AG04449 (cell line): ENCODE data around the gene RNF112.

Experiments
- CTCF ChIA-PET: fragments of 350-600 bp; formaldehyde crosslinking; extraction: SDS; loops from one replicate; lab custom pipeline; 2021; ENCODE audit warnings: antibody characterized with exemption; lab: Yijun Ruan, JAX
- POLR2A ChIA-PET: fragments of 400-600, 350-600 bp; formaldehyde crosslinking; extraction: SDS; loops from one replicate; lab custom pipeline; 2020; ENCODE audit warnings: antibody characterized with exemption, inconsistent platforms; lab: Yijun Ruan, JAX
- DNase-seq: peaks from one replicate; pipeline ENCODE4 v3.0.0-alpha.2; 2010; ENCODE audit warnings: low read depth, low spot score
- H3K4me3 ChIP-seq: 2 replicates; pipeline ENCODE4 v1.5.1; 2011; ENCODE audit warnings: low read depth, mild to moderate bottlenecking, control low read depth, low read length
- TF ChIP-seq, protein P1 (sequence below): IDR thresholded peaks from one replicate; pipeline ENCODE4 v1.5.1; 2011; ENCODE audit warnings: mild to moderate bottlenecking, moderate library complexity, low read length, control low read depth, inconsistent platforms; ENCODE audit not compliant: insufficient read depth; ENCODE audit errors: missing control alignments

Gene RNF112

DNA sequence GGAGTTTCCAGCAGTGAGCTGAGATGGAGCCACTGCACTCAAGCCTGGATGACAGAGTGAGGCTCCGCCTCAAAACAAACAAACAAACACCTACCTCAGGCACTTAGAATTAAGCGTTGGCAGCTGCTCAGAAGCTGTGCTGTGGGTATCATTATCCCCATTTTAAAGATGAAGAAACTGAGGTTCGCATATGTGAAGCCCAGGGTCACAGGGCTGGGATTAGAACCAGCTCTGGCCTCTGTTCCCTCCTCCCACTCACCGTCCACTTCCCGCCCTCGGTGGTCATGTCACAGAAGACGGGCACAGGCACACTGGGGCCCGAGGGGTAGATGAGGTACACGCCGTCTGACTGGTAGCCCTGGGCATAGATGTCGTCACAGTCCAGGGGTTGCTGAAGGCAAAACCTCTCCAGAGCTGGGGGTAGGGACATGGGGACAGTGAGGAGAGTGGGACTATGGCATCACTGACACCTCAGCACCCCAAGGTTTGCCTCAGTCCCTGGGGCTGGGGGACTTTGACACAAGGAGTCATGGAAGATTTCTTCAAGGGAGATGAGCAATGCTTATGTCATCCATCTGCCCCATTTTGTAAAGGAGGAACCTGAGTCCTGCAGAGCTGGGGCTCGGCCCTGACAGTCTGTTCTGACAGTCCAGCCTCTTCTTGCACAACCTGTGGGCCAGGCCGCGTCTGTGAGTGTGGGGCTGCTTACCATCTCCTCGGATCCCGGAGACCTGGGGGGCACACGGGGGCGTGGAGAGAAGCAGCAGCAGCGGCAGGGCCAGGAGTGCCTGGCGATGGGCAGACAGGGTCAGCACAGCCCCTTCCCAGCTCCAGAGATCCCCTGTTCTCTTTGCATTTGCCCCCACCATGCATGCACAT, 24.7 kb upstream of the RNF112 start:
- POLR2A ChIA-PET = interaction anchor here (0.6 to 4.1 kb wide), 5 partner anchors 8 to 24 kb away, joined by 3 to 39 read pairs (median 3); partner anchors contain the start of genes B9D1 and MAPK7
- H3K4me3 ChIP-seq = peak overlapping the region; percentile 68

DNA sequence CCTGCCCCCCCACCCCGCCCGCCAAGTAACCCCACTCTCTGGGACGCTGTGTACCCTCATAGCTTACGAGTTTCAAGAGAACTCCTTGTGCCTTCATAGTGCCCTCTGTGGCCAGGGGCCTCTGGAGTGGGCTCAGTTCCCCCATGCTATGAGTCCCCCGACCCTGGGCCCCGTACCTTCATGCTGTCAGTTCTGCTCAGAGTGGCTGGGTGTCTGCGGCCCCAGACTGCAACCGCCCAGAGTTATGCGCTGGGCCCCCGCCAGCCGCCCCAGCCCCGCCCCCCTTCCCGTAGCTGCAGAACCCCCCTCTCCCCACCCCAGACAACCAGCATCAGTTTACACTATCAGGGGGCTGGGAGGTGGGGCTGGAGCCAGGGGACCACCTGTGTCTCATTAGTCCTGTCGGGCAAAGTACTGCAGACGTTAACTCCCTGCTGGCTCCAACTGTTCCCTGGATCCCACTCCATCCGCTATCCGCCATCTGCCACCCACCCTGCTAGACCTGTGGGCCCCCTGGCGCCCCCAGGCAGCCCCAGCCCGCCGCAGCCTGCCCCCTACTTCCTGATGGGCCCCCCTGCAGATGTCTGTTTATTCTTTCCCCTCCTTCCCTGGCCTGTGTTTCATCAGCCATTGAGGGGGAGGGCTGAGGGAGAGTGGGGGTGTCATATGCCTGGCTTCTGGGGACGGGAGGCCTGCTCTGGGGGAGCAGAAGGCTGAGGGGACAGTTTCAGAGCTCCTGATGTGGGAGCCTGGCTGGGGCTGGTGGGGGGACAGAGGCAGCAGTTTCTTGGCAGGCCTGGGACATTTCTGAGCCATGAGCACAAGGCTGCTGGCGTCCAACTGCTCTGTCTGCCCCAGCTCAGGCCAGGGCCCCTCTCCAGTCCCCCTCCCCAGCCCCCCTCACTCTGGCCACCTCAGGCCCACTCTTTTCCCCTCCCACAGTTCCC, 23.8 kb upstream of the RNF112 start, which contains the start of gene MFAP4:
MFAP4 (minus strand) TSS at position 217 of the 947 bp plus-strand sequence; CDS start at position 182, 35 bp downstream.
- ChIA-PET CTCF (interaction anchor here (1.3 to 4.2 kb wide), 3 partner anchors 9 to 61 kb away, joined by 4 to 28 read pairs (median 16); partner anchors contain the start of genes B9D1 and MAPK7), POLR2A (interaction anchor here (0.6 to 4.1 kb wide), 5 partner anchors 9 to 25 kb away, joined by 3 to 39 read pairs (median 3); partner anchors contain the start of genes B9D1 and MAPK7)
- DNase-seq = peak; percentile 65
- TF ChIP-seq, protein P1, sequence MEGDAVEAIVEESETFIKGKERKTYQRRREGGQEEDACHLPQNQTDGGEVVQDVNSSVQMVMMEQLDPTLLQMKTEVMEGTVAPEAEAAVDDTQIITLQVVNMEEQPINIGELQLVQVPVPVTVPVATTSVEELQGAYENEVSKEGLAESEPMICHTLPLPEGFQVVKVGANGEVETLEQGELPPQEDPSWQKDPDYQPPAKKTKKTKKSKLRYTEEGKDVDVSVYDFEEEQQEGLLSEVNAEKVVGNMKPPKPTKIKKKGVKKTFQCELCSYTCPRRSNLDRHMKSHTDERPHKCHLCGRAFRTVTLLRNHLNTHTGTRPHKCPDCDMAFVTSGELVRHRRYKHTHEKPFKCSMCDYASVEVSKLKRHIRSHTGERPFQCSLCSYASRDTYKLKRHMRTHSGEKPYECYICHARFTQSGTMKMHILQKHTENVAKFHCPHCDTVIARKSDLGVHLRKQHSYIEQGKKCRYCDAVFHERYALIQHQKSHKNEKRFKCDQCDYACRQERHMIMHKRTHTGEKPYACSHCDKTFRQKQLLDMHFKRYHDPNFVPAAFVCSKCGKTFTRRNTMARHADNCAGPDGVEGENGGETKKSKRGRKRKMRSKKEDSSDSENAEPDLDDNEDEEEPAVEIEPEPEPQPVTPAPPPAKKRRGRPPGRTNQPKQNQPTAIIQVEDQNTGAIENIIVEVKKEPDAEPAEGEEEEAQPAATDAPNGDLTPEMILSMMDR = no peak
- peak within 1 kb of the TSS; percentile 68 for H3K4me3 ChIP-seq

More for the DNA sequence above, 24.7 kb upstream of the RNF112 start:
- no peak for DNase-seq
- TF ChIP-seq, protein P1 = no peak
- CTCF ChIA-PET = interaction anchor here (1.3 to 4.2 kb wide), 3 partner anchors 8 to 62 kb away, joined by 4 to 28 read pairs (median 16); partner anchors contain the start of genes B9D1 and MAPK7

DNA sequence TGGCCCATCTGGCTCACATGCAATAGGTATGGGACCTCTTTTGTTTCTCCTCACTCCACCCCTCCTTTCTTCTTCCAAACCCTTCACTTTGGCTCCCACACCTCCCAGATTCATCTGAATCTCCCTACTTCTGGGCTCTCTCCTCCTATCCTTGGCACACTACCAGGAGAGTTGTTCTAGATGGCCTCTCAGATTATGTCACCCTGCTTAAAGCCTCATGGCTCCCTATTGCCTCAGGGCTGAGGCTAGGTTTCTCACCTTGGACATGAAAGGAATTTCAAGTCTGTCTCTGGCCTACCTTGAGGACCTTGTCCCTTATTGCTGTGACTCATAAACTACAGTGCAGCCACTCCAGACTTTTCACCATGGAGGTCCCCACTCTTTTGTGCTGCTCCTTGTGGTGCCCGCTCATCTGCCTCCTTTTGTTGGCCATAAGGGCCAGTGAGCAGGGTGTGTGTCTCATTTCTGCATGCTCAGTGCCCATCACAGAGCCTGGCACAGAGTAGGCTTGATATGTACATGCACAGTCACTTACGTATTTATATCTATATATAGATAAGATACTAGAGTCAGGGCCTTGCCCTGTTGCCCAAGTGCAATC, 23.0 kb upstream of the RNF112 start:
- no peak for DNase-seq
- ChIA-PET CTCF (interaction anchor here (1.5 to 4.2 kb wide), 5 partner anchors 12 to 125 kb away, joined by 3 to 28 read pairs (median 8); partner anchors contain the start of gene B9D1), POLR2A (interaction anchor here (0.8 to 4.1 kb wide), 3 partner anchors 10 to 67 kb away, joined by 3 to 39 read pairs (median 8); partner anchors contain the start of gene MAPK7)
- H3K4me3 ChIP-seq = no peak overlapping the region
- TF ChIP-seq, protein P1 = no peak

DNA sequence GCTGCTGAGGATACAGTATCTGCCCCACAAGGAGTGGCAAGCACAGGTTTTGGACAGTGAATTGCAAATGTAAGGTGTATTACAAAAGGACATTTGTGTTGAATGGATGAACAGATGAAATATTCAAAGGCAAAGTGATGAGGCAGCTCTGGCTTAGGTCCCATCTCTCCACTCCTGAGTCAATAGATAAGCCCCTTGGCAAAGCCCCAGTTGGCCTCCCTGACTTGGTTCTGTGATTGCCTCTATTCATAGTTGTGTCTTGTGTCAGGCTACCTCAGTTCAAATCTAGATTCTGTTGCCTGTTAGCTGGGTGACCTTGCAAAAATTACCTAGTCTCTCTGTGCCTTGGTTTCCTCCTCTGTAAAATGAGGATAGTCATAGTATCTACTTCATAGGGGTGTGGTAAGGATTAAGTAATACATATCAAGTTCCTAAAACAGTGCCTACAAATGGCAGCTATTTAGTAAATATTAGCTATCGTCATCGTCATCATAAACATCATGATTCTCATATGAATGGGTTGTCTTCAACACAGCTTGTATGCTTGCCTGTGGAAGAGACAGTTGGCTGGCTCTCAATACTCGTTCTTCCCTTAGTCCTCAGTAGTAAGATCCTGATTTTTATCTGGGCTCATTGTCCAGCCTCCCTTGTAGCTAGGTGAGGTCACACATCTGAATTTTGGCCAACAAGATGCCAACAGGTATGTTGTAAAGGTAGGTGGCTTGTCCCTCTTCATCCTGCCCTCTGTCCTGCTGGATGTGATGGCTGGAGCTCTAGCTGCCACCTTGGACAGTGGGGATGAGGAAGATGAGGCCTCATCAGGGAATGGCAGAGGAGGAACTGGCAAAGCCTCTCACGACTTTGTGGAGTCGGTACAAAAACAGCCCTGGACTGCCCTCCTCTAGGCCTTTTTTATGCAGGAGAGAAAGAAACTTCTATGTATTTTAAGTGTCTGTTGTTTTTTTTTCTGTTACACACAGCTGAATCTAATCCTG, 21.9 kb upstream of the RNF112 start:
- no peak overlapping the region for H3K4me3 ChIP-seq
- CTCF ChIA-PET = interaction anchor here (0.9 to 2.2 kb wide), 6 partner anchors 11 to 377 kb away, joined by 3 to 14 read pairs (median 4); partner anchors contain the start of gene B9D1
- TF ChIP-seq, protein P1 = no peak
- POLR2A ChIA-PET = interaction anchor here (0.8 to 4.1 kb wide), 2 partner anchors 11 to 66 kb away, joined by 3 to 39 read pairs; partner anchors contain the start of gene MAPK7
- DNase-seq = no peak
